ENCODE data around the gene ERO1B. TPM values are rescaled to one million over a fixed set of nuclear protein-coding genes. Genes with fewer than 3 reads are reported as not detected.

Gene ERO1B
- total RNA-seq, 1 experiment from 2014 or later: 3.1 TPM

DNA sequence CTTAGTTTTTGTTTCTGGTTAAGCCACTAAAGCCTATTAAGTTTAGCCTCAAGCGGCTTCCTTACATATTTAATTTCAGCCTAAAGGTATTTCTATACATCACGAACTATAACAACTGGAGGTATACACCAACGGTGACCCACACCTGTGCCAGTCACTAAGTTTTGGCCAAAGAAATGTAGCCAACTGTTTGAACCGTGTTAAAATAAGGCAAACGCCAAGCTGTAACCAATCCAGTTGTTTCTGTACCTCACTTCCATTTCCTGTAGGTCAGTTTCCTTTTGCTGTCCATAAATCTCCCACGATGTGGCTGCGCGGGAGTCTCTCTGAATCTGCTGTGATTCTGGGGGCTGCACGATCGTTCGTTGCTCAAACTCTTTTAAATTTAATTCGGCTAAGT is 5.6 kb upstream of the ERO1B start:
- Histone ChIP-seq H3K27ac (no peak overlapping the region), H3K36me3 (no peaks in the 10 kb centered on the region)

DNA sequence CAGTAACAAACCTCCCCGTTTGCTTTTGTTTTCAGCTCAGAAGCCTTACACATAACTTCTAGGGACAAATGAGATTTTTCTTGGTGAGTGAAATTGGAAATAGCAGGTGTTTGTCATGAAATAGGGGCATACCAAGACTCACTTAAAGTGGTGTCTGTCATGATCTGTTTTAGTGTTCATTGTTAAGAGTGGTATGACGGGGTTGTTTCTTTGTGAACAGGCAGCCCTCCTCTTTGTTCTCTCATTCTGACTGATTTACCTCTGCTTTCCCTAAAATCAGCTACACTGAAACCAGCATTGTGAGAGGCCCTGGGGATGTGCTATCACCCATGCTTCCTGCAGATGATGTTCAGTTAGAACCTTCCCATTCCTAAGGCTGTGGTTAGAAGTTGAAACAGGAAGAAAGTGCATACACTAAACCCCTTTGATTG is 2.5 kb upstream of the ERO1B start:
- Histone ChIP-seq H3K4me1 (replicated peaks) (peaks cover 8% of the 10 kb centered on the region; the same call in 1 of the 2 replicates), H3K27me3 (replicated peaks) (peaks cover 29% of the 10 kb centered on the region), H3K4me3 (no peak overlapping the region), H3K9me3 (replicated peaks) (no peaks in the 10 kb centered on the region), H3K27ac (no peak overlapping the region), H3K36me3 (no peaks in the 10 kb centered on the region)
- no peak for DNase-seq (ENCODE audit: low read depth in 1 of 2, low spot score in 2 of 2)

More for the DNA sequence above, 5.6 kb upstream of the ERO1B start:
- no peak for DNase-seq (ENCODE audit: low read depth in 1 of 2, low spot score in 2 of 2)
- no peak overlapping the region for H3K4me3 ChIP-seq
- no peaks in the 10 kb centered on the region for H3K9me3 ChIP-seq (replicated peaks)
- H3K4me1 ChIP-seq (replicated peaks): 0 out of 2 replicates have a peak, but pooled peaks cover 2% of the 10 kb centered on the region
- peaks cover 28% of the 10 kb centered on the region for H3K27me3 ChIP-seq (replicated peaks)

GRCh38 chr1:236282719-236283118 is 961 bp upstream of the ERO1B start:
- H3K4me3 ChIP-seq: no peak overlapping the region

DNA sequence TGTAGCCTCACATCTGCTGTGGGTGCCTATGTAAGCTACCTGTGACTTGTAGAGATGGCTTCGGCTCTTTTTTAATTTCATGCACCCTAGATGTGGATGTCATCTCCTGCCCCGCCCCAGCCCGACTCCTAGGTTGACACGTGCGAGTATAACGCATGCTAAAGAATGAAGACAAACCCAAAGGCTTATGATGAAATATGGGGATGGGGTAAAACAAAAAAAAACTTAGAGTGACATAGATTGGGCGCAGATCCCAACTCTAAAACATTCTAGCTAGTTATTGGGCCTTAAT is 613 bp upstream of the ERO1B start:
- H3K4me1 ChIP-seq (replicated peaks): peaks cover 8% of the 10 kb centered on the region; the same call in 1 of the 2 replicates
- H3K27me3 ChIP-seq (replicated peaks): peaks cover 21% of the 10 kb centered on the region
- peak overlapping the region; percentile 66 for H3K4me3 ChIP-seq
- DNase-seq (ENCODE audit: low read depth in 1 of 2, low spot score in 2 of 2): no peak
- no peak overlapping the region for H3K27ac ChIP-seq
- H3K9me3 ChIP-seq (replicated peaks): no peaks in the 10 kb centered on the region
- H3K36me3 ChIP-seq: no peaks in the 10 kb centered on the region

More at GRCh38 chr1:236282719-236283118, 961 bp upstream of the ERO1B start:
- Histone ChIP-seq H3K27me3 (replicated peaks) (peaks cover 22% of the 10 kb centered on the region), H3K4me1 (replicated peaks) (peaks cover 8% of the 10 kb centered on the region; the same call in 1 of the 2 replicates), H3K36me3 (no peaks in the 10 kb centered on the region), H3K9me3 (replicated peaks) (no peaks in the 10 kb centered on the region), H3K27ac (no peak overlapping the region)
- DNase-seq (ENCODE audit: low read depth in 1 of 2, low spot score in 2 of 2): no peak

DNA sequence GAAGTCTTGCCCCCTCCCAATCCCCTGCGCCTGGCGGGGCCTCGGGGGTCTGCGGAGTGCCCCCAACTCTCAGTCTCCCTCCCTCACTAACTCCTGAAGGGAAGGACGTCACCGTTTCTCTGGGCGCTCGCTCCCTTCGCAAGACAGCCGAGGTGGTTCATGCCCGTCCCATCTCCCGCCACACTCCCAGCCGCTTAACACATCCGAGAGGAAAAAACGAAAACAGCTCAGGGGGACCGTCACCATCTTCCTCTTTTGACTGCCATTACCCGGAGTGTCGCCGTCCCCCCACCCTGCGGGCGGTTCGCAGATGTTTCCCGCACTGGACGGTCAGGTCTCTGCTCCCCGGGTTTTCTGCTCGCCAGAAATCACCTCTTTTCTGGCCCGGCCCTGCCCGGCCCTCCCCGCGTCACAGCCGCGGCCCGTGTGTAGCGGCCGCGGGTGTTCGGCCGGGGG is 532 bp downstream of the ERO1B start:
- DNase-seq (ENCODE audit: low read depth in 1 of 2, low spot score in 2 of 2): peak; percentile 45 to 58
- H3K9me3 ChIP-seq (replicated peaks): no peaks in the 10 kb centered on the region
- peaks cover 21% of the 10 kb centered on the region for H3K27me3 ChIP-seq (replicated peaks)
- peaks cover 8% of the 10 kb centered on the region; the same call in 1 of the 2 replicates for H3K4me1 ChIP-seq (replicated peaks)
- no peaks in the 10 kb centered on the region for H3K36me3 ChIP-seq
- H3K4me3 ChIP-seq: peak overlapping the region; percentile 66
- no peak overlapping the region for H3K27ac ChIP-seq

- Histone ChIP-seq H3K4me3 (peak overlapping the region; percentile 66), H3K27me3 (replicated peaks) (peaks cover 21% of the 10 kb centered on the region), H3K36me3 (no peaks in the 10 kb centered on the region), H3K9me3 (replicated peaks) (no peaks in the 10 kb centered on the region), H3K27ac (no peak overlapping the region), H3K4me1 (replicated peaks) (peaks cover 8% of the 10 kb centered on the region; the same call in 1 of the 2 replicates)
- peak in 1 of 2 experiments; percentile 4 for DNase-seq (ENCODE audit: low read depth in 1 of 2, low spot score in 2 of 2)
Observed at GRCh38 chr1:236280438-236281197, 1.1 kb downstream of the ERO1B start.

GRCh38 chr1:236275586-236275985 is 6.2 kb downstream of the ERO1B start:
- DNase-seq (ENCODE audit: low read depth in 1 of 2, low spot score in 2 of 2): no peak
- H3K4me1 ChIP-seq (replicated peaks): no peaks in the 10 kb centered on the region; the same call in 1 of the 2 replicates
- H3K27me3 ChIP-seq (replicated peaks): no peaks in the 10 kb centered on the region; the same call in 1 of the 2 replicates
- no peaks in the 10 kb centered on the region for H3K9me3 ChIP-seq (replicated peaks)
- H3K36me3 ChIP-seq: no peaks in the 10 kb centered on the region
- H3K4me3 ChIP-seq: no peak overlapping the region
- H3K27ac ChIP-seq: no peak overlapping the region

GRCh38 chr1:236275061-236275460 is 6.7 kb downstream of the ERO1B start:
- no peaks in the 10 kb centered on the region for H3K4me1 ChIP-seq (replicated peaks)
- H3K4me3 ChIP-seq: no peak overlapping the region
- no peak overlapping the region for H3K27ac ChIP-seq
- no peaks in the 10 kb centered on the region for H3K36me3 ChIP-seq
- no peak for DNase-seq (ENCODE audit: low read depth in 1 of 2, low spot score in 2 of 2)
- no peaks in the 10 kb centered on the region for H3K9me3 ChIP-seq (replicated peaks)
- no peaks in the 10 kb centered on the region; the same call in 1 of the 2 replicates for H3K27me3 ChIP-seq (replicated peaks)

GRCh38 chr1:236273358-236273757 is 8.4 kb downstream of the ERO1B start:
- Histone ChIP-seq H3K36me3 (no peaks in the 10 kb centered on the region), H3K4me3 (no peak overlapping the region), H3K9me3 (replicated peaks) (no peaks in the 10 kb centered on the region), H3K27me3 (replicated peaks) (no peaks in the 10 kb centered on the region), H3K4me1 (replicated peaks) (no peaks in the 10 kb centered on the region), H3K27ac (no peak overlapping the region)
- DNase-seq (ENCODE audit: low read depth in 1 of 2, low spot score in 2 of 2): no peak

DNA sequence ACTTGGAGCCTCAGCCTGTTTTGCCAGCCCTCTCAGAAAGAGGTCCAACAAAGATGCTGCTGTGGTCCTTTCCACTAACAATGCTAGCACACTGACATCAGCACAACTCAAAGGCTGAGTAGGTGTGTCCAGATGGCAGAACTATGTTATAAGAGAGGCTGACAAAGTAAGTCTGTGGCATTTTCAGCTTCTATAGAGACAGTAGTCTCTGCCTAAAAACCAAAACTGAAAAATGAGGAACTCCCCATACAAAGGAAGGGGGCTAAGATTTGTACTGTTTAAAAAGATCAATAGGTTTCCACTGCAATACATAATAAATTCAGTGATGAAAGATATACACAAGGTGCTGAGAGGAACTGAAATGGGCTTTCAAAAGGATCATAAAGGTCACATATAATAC is 12.3 kb downstream of the ERO1B start:
- DNase-seq (ENCODE audit: low read depth in 1 of 2, low spot score in 2 of 2): no peak
- Histone ChIP-seq H3K4me3 (no peak overlapping the region), H3K36me3 (no peaks in the 10 kb centered on the region), H3K27me3 (replicated peaks) (no peaks in the 10 kb centered on the region), H3K27ac (no peak overlapping the region), H3K9me3 (replicated peaks) (no peaks in the 10 kb centered on the region), H3K4me1 (replicated peaks) (no peaks in the 10 kb centered on the region)

DNA sequence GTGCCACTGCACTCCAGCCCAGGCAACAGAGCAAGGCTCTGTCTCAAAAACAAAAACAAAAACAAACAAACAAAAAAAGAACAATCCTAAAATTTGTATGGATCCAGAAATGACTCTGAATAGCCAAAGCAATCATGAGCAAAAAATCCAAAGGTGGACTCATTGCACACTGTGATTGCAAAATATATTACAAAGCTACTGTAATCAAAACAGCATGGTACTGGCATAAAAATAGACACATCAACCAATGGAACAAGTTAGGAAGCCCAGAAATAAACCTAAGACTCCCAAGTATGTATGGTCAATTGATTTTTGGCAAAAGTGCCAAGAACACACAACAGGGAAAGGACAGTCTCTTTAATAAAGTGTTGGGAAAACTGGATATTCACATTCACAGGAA is 19.9 kb downstream of the ERO1B start:
- Histone ChIP-seq H3K4me3 (no peak overlapping the region), H3K27ac (no peak overlapping the region), H3K27me3 (replicated peaks) (no peaks in the 10 kb centered on the region), H3K36me3 (no peaks in the 10 kb centered on the region), H3K9me3 (replicated peaks) (no peaks in the 10 kb centered on the region), H3K4me1 (replicated peaks) (no peaks in the 10 kb centered on the region)
- DNase-seq (ENCODE audit: low read depth in 1 of 2, low spot score in 2 of 2): no peak

DNA sequence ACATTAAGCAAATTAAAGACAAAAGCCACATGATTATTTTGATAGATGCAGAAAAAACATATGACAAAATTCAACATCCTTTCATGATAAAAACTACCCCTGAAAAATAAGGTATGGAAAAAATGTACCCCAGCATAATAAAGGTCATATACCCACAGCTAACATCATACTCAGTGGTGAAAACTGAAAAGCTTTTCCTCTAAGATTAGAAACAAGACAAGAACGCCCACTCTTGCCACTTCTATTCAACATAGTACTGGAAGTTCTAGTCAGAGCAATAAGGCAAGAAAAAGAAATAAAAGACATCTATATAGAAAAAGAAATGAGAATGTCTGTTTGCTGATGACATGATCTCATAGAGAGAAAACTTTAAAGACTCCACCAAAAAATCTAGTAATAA is 20.7 kb downstream of the ERO1B start:
- Histone ChIP-seq H3K36me3 (no peaks in the 10 kb centered on the region), H3K27me3 (replicated peaks) (no peaks in the 10 kb centered on the region), H3K27ac (no peak overlapping the region), H3K4me3 (no peak overlapping the region), H3K4me1 (replicated peaks) (no peaks in the 10 kb centered on the region), H3K9me3 (replicated peaks) (no peaks in the 10 kb centered on the region)
- no peak for DNase-seq (ENCODE audit: low read depth in 1 of 2, low spot score in 2 of 2)

DNA sequence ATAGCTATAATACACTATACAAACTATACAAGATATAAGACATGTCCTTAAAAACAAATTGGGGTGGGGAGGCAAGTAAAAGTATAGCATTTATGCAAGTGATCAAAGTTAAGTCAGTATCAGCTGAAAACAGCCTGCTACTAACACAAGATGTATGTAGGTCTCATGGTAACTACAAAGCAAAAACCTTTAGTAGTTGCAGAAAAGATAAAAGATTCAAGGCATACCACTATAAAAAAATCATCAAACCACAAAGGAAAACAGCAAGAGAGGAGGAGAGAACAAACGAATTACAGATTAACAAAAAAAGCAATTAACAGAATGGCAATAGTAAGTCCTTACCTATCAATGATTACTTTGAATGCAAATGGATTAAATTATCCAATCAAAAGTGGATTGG is 22.7 kb downstream of the ERO1B start:
- H3K9me3 ChIP-seq (replicated peaks): no peaks in the 10 kb centered on the region
- DNase-seq (ENCODE audit: low read depth in 1 of 2, low spot score in 2 of 2): no peak
- no peak overlapping the region for H3K27ac ChIP-seq
- no peak overlapping the region for H3K4me3 ChIP-seq
- no peaks in the 10 kb centered on the region for H3K4me1 ChIP-seq (replicated peaks)
- H3K36me3 ChIP-seq: no peaks in the 10 kb centered on the region
- H3K27me3 ChIP-seq (replicated peaks): no peaks in the 10 kb centered on the region

GRCh38 chr1:236258114-236258622 is 23.6 kb downstream of the ERO1B start:
- Histone ChIP-seq H3K27ac (no peak overlapping the region), H3K4me1 (replicated peaks) (no peaks in the 10 kb centered on the region), H3K27me3 (replicated peaks) (no peaks in the 10 kb centered on the region), H3K9me3 (replicated peaks) (no peaks in the 10 kb centered on the region), H3K4me3 (no peak overlapping the region), H3K36me3 (no peaks in the 10 kb centered on the region)
- no peak for DNase-seq (ENCODE audit: low read depth in 1 of 2, low spot score in 2 of 2)
